ENCODE data around the gene RASGRF1. TPM values are rescaled to one million over a fixed set of nuclear protein-coding genes. Genes with fewer than 3 reads are reported as not detected.

RASGRF1 gene
- total RNA-seq, 1 donor from 2014 or later = 0.17 TPM

- TF ChIP-seq CTCF (IDR thresholded peaks at IDR 0.05; ENCODE audit: unreplicated experiment) = no peak
- peaks cover 3% of the 10 kb centered on the region for H3K4me1 Mint-ChIP-seq (ENCODE audit: low read depth)
- peaks cover 19% of the 10 kb centered on the region for H3K27me3 Mint-ChIP-seq
These were observed 36.2 kb downstream of the RASGRF1 start for GRCh38 chr15:79054350-79054749.

GRCh38 chr15:79053894-79054293 lies 36.7 kb downstream of the RASGRF1 start:
- no peak for DNase-seq (ENCODE audit: low spot score, unreplicated experiment)
- Mint-ChIP-seq H3K36me3 (ENCODE audit: insufficient read depth) (no peaks in the 10 kb centered on the region), H3K27me3 (peaks cover 18% of the 10 kb centered on the region), H3K27ac (no peak overlapping the region), H3K4me3 (ENCODE audit: low read depth) (no peak overlapping the region), H3K4me1 (ENCODE audit: low read depth) (peaks cover 3% of the 10 kb centered on the region), H3K9me3 (ENCODE audit: low read depth) (no peaks in the 10 kb centered on the region)
- no peak for TF ChIP-seq CTCF (IDR thresholded peaks at IDR 0.05; ENCODE audit: unreplicated experiment)

More at GRCh38 chr15:79054350-79054749, 36.2 kb downstream of the RASGRF1 start:
- no peaks in the 10 kb centered on the region for H3K36me3 Mint-ChIP-seq (ENCODE audit: insufficient read depth)
- no peak overlapping the region for H3K4me3 Mint-ChIP-seq (ENCODE audit: low read depth)
- H3K27ac Mint-ChIP-seq = peak overlapping the region; percentile 51
- no peaks in the 10 kb centered on the region for H3K9me3 Mint-ChIP-seq (ENCODE audit: low read depth)
- no peak for DNase-seq (ENCODE audit: low spot score, unreplicated experiment)

GRCh38 chr15:79051941-79052731 lies 38.4 kb downstream of the RASGRF1 start:
- DNase-seq (ENCODE audit: low spot score, unreplicated experiment) = no peak
- Mint-ChIP-seq H3K27me3 (peaks cover 13% of the 10 kb centered on the region), H3K27ac (no peak overlapping the region), H3K36me3 (ENCODE audit: insufficient read depth) (no peaks in the 10 kb centered on the region), H3K9me3 (ENCODE audit: low read depth) (no peaks in the 10 kb centered on the region), H3K4me1 (ENCODE audit: low read depth) (no peaks in the 10 kb centered on the region), H3K4me3 (ENCODE audit: low read depth) (no peak overlapping the region)
- no peak for TF ChIP-seq CTCF (IDR thresholded peaks at IDR 0.05; ENCODE audit: unreplicated experiment)

GRCh38 chr15:79051029-79051428 lies 39.6 kb downstream of the RASGRF1 start:
- DNase-seq (ENCODE audit: low spot score, unreplicated experiment) = no peak

GRCh38 chr15:79050341-79050740 lies 40.2 kb downstream of the RASGRF1 start:
- no peak for DNase-seq (ENCODE audit: low spot score, unreplicated experiment)
- Mint-ChIP-seq H3K4me3 (ENCODE audit: low read depth) (no peak overlapping the region), H3K27me3 (peaks cover 7% of the 10 kb centered on the region), H3K36me3 (ENCODE audit: insufficient read depth) (no peaks in the 10 kb centered on the region), H3K9me3 (ENCODE audit: low read depth) (no peaks in the 10 kb centered on the region), H3K4me1 (ENCODE audit: low read depth) (peaks cover 3% of the 10 kb centered on the region), H3K27ac (no peak overlapping the region)
- no peak for TF ChIP-seq CTCF (IDR thresholded peaks at IDR 0.05; ENCODE audit: unreplicated experiment)

More at GRCh38 chr15:79051029-79051428, 39.6 kb downstream of the RASGRF1 start:
- Mint-ChIP-seq H3K9me3 (ENCODE audit: low read depth) (no peaks in the 10 kb centered on the region), H3K27me3 (peaks cover 10% of the 10 kb centered on the region), H3K27ac (no peak overlapping the region), H3K4me3 (ENCODE audit: low read depth) (no peak overlapping the region), H3K36me3 (ENCODE audit: insufficient read depth) (no peaks in the 10 kb centered on the region), H3K4me1 (ENCODE audit: low read depth) (no peaks in the 10 kb centered on the region)
- TF ChIP-seq CTCF (IDR thresholded peaks at IDR 0.05; ENCODE audit: unreplicated experiment) = no peak

Measured in progenitor cell of endocrine pancreas (in vitro differentiated cells).